ENCODE data around the gene B3GNT8.
"Not testable (repeated sequence)": the region's sequence is repeated elsewhere in the genome, so short reads cannot be mapped to it uniquely, and the experiment has no call there.

Gene B3GNT8

GRCh38 chr19:41416194-41416674 lies 10.9 kb downstream of the B3GNT8 start:
- in situ Hi-C loops (cut with MboI; ENCODE audit: low sequenced_read_pairs), result no loop called here

- in situ Hi-C loops (cut with MboI; ENCODE audit: low sequenced_read_pairs), result no loop called here
Observed at GRCh38 chr19:41415154-41415571, 12.0 kb downstream of the B3GNT8 start.

- in situ Hi-C loops (cut with MboI; ENCODE audit: low sequenced_read_pairs), result no loop called here
Observed at GRCh38 chr19:41414461-41414860, 12.7 kb downstream of the B3GNT8 start.

- in situ Hi-C loops (cut with MboI; ENCODE audit: low sequenced_read_pairs), result no loop called here
Observed at GRCh38 chr19:41413947-41414346, 13.2 kb downstream of the B3GNT8 start.

- in situ Hi-C loops (cut with MboI; ENCODE audit: low sequenced_read_pairs), result no loop called here
Observed at GRCh38 chr19:41412953-41413352, 14.2 kb downstream of the B3GNT8 start.

- in situ Hi-C loops (cut with MboI; ENCODE audit: low sequenced_read_pairs), result no loop called here
Observed at GRCh38 chr19:41411968-41412265, 15.3 kb downstream of the B3GNT8 start.

- in situ Hi-C loops (cut with MboI; ENCODE audit: low sequenced_read_pairs), result no loop called here
Observed at GRCh38 chr19:41411100-41411967, 15.8 kb downstream of the B3GNT8 start.

GRCh38 chr19:41410336-41411054 lies 16.7 kb downstream of the B3GNT8 start:
- in situ Hi-C loops (cut with MboI; ENCODE audit: low sequenced_read_pairs), result no loop called here

GRCh38 chr19:41409288-41409687 lies 17.9 kb downstream of the B3GNT8 start:
- in situ Hi-C loops (cut with MboI; ENCODE audit: low sequenced_read_pairs), result no loop called here

- in situ Hi-C loops (cut with MboI; ENCODE audit: low sequenced_read_pairs), result not testable (repeated sequence)
Observed at GRCh38 chr19:41408846-41409245, 18.3 kb downstream of the B3GNT8 start.

- in situ Hi-C loops (cut with MboI; ENCODE audit: low sequenced_read_pairs), result no loop called here
Observed at GRCh38 chr19:41408256-41408655, 18.9 kb downstream of the B3GNT8 start.

GRCh38 chr19:41407271-41407670 lies 19.9 kb downstream of the B3GNT8 start:
- in situ Hi-C loops (cut with MboI; ENCODE audit: low sequenced_read_pairs), result no loop called here

GRCh38 chr19:41405776-41406175 lies 21.4 kb downstream of the B3GNT8 start:
- in situ Hi-C loops (cut with MboI; ENCODE audit: low sequenced_read_pairs), result no loop called here

GRCh38 chr19:41403181-41403970 lies 23.8 kb downstream of the B3GNT8 start:
- in situ Hi-C loops (cut with MboI; ENCODE audit: low sequenced_read_pairs), result no loop called here

GRCh38 chr19:41402010-41402409 lies 25.2 kb downstream of the B3GNT8 start:
- in situ Hi-C loops (cut with MboI; ENCODE audit: low sequenced_read_pairs), result no loop called here

GRCh38 chr19:41401483-41401882 lies 25.7 kb downstream of the B3GNT8 start:
- in situ Hi-C loops (cut with MboI; ENCODE audit: low sequenced_read_pairs), result no loop called here

- in situ Hi-C loops (cut with MboI; ENCODE audit: low sequenced_read_pairs), result no loop called here
Observed at GRCh38 chr19:41399525-41399924, 27.6 kb downstream of the B3GNT8 start.

GRCh38 chr19:41399091-41399490 lies 28.1 kb downstream of the B3GNT8 start:
- in situ Hi-C loops (cut with MboI; ENCODE audit: low sequenced_read_pairs), result no loop called here

- in situ Hi-C loops (cut with MboI; ENCODE audit: low sequenced_read_pairs), result no loop called here
Observed at GRCh38 chr19:41398598-41398997, 28.6 kb downstream of the B3GNT8 start.

- in situ Hi-C loops (cut with MboI; ENCODE audit: low sequenced_read_pairs), result no loop called here
Observed at GRCh38 chr19:41398050-41398418, 29.1 kb downstream of the B3GNT8 start.

Data from HL-60/S4 treated with phorbol 12-myristate 13-acetate at 8.2 ng/mL for 4 days and 3 days (cell line).